Measurements from ENCODE around the gene RAB43.
"Not testable (repeated sequence)": the region's sequence is repeated elsewhere in the genome, so short reads cannot be mapped to it uniquely, and the experiment has no call there.

The RAB43 gene

GRCh38 chr3:129087904-129088303 lies 33.7 kb downstream of the RAB43 start:
- DNase-seq = not testable (repeated sequence)

GRCh38 chr3:129087138-129087702 lies 34.4 kb downstream of the RAB43 start:
- DNase-seq = no peak

GRCh38 chr3:129085818-129086217 lies 35.8 kb downstream of the RAB43 start:
- DNase-seq = no peak

- no peak for DNase-seq
Observed at GRCh38 chr3:129085165-129085715, 36.4 kb downstream of the RAB43 start.

GRCh38 chr3:129084501-129084900 lies 37.1 kb downstream of the RAB43 start:
- DNase-seq = no peak

GRCh38 chr3:129082026-129082425 lies 39.6 kb downstream of the RAB43 start:
- no peak for DNase-seq

GRCh38 chr3:129081503-129081902 lies 40.1 kb downstream of the RAB43 start:
- DNase-seq = no peak

GRCh38 chr3:129078510-129078909 lies 43.1 kb downstream of the RAB43 start:
- no peak for DNase-seq

- no peak for DNase-seq
Observed at GRCh38 chr3:129077222-129077621, 44.4 kb downstream of the RAB43 start.

- DNase-seq = no peak
Observed at GRCh38 chr3:129070086-129070885, 51.3 kb downstream of the RAB43 start.

GRCh38 chr3:129069313-129070085 lies 52.1 kb downstream of the RAB43 start:
- not testable (repeated sequence) for DNase-seq

- DNase-seq = no peak
Observed at GRCh38 chr3:129068291-129068886, 53.2 kb downstream of the RAB43 start.

- not testable (repeated sequence) for DNase-seq
Observed at GRCh38 chr3:129067719-129068118, 53.9 kb downstream of the RAB43 start.

GRCh38 chr3:129065720-129066073 lies 55.9 kb downstream of the RAB43 start:
- no peak for DNase-seq

GRCh38 chr3:129065016-129065719 lies 56.4 kb downstream of the RAB43 start:
- no peak for DNase-seq

GRCh38 chr3:129063841-129064482 lies 57.6 kb downstream of the RAB43 start:
- DNase-seq = no peak

GRCh38 chr3:129063091-129063640 lies 58.4 kb downstream of the RAB43 start:
- DNase-seq = no peak

- no peak for DNase-seq
Observed at GRCh38 chr3:129061888-129062834, 59.4 kb downstream of the RAB43 start.

- no peak for DNase-seq
Observed at GRCh38 chr3:129061023-129061887, 60.3 kb downstream of the RAB43 start.
